Measurements from ENCODE around the gene ARL14EP.

ARL14EP gene

DNA sequence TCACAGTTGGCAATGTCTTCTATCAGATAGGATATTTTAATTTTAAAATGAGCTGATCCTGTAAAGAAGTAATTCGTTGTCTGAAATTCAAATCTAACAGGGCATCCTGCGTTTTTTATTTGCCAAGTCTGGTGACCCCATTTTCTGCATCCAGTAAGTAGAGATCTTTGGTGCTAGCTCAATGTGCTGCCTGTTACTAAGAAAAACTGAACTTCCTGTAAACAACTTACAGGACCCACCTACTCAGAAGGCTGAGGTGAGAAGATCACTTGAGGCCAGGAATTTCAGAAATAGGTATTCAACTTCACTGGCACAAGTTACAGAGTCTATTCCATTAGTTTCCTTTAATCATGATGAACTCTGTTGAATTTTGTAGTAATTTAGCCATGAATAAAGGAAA lies 4.0 kb downstream of the ARL14EP start:
- Histone ChIP-seq H3K79me2 (ENCODE audit: low read length) (peaks cover 75% of the 10 kb centered on the region), H3K4me2 (ENCODE audit: low read depth, low read length) (no peak overlapping the region), H3K9ac (ENCODE audit: low read length) (no peak overlapping the region), H2AFZ (ENCODE audit: low read length) (no peak overlapping the region), H3K9me3 (replicated peaks; ENCODE audit: insufficient read depth, low read length) (no peaks in the 10 kb centered on the region), H3K27me3 (replicated peaks; ENCODE audit: insufficient read depth, low read length) (no peaks in the 10 kb centered on the region), H3K4me3 (ENCODE audit: low read length) (no peak overlapping the region), H4K20me1 (ENCODE audit: insufficient read depth, low read length) (peaks cover 9% of the 10 kb centered on the region; the same call in 1 of the 2 replicates), H3K36me3 (replicated peaks; ENCODE audit: insufficient read depth, low read length) (peaks cover 7% of the 10 kb centered on the region), H3K4me1 (ENCODE audit: low read length) (peaks cover 24% of the 10 kb centered on the region), H3K9me2 (replicated peaks; ENCODE audit: insufficient read depth, low read length) (no peaks in the 10 kb centered on the region), H3K27ac (ENCODE audit: low read length) (no peak overlapping the region), H3F3A (ENCODE audit: insufficient read depth, low read length) (no peaks in the 10 kb centered on the region; the same call in 1 of the 2 replicates)
- TF ChIP-seq, protein P1, sequence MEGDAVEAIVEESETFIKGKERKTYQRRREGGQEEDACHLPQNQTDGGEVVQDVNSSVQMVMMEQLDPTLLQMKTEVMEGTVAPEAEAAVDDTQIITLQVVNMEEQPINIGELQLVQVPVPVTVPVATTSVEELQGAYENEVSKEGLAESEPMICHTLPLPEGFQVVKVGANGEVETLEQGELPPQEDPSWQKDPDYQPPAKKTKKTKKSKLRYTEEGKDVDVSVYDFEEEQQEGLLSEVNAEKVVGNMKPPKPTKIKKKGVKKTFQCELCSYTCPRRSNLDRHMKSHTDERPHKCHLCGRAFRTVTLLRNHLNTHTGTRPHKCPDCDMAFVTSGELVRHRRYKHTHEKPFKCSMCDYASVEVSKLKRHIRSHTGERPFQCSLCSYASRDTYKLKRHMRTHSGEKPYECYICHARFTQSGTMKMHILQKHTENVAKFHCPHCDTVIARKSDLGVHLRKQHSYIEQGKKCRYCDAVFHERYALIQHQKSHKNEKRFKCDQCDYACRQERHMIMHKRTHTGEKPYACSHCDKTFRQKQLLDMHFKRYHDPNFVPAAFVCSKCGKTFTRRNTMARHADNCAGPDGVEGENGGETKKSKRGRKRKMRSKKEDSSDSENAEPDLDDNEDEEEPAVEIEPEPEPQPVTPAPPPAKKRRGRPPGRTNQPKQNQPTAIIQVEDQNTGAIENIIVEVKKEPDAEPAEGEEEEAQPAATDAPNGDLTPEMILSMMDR (IDR thresholded peaks at IDR 0.05; ENCODE audit: low read length), result no peak
- no peak for TF ChIP-seq EZH2 (optimal IDR thresholded peaks at IDR 0.05; ENCODE audit: low read depth, low read length)
- TF ChIP-seq EZH2phosphoT487 (IDR thresholded peaks at IDR 0.05; ENCODE audit: low read length), result no peak
- no peak for DNase-seq

- no peak overlapping the region for H3K9ac ChIP-seq (ENCODE audit: low read length)
- H3K27ac ChIP-seq (ENCODE audit: low read length), result no peak overlapping the region
- H3K4me1 ChIP-seq (ENCODE audit: low read length), result peaks cover 17% of the 10 kb centered on the region
- H2AFZ ChIP-seq (ENCODE audit: low read length), result no peak overlapping the region
- H4K20me1 ChIP-seq (ENCODE audit: insufficient read depth, low read length), result peaks cover 9% of the 10 kb centered on the region; the same call in 1 of the 2 replicates
- H3K36me3 ChIP-seq (replicated peaks; ENCODE audit: insufficient read depth, low read length), result peaks cover 7% of the 10 kb centered on the region
- no peaks in the 10 kb centered on the region for H3K9me3 ChIP-seq (replicated peaks; ENCODE audit: insufficient read depth, low read length)
- H3K27me3 ChIP-seq (replicated peaks; ENCODE audit: insufficient read depth, low read length), result no peaks in the 10 kb centered on the region
- H3K79me2 ChIP-seq (ENCODE audit: low read length), result peaks cover 69% of the 10 kb centered on the region
- no peaks in the 10 kb centered on the region for H3K9me2 ChIP-seq (replicated peaks; ENCODE audit: insufficient read depth, low read length)
- no peaks in the 10 kb centered on the region for H3F3A ChIP-seq (ENCODE audit: insufficient read depth, low read length)
- DNase-seq, result no peak
- H3K4me3 ChIP-seq (ENCODE audit: low read length), result no peak overlapping the region
- TF ChIP-seq, protein P1 (IDR thresholded peaks at IDR 0.05; ENCODE audit: low read length), result no peak
- no peak for TF ChIP-seq EZH2 (optimal IDR thresholded peaks at IDR 0.05; ENCODE audit: low read depth, low read length)
- no peak overlapping the region for H3K4me2 ChIP-seq (ENCODE audit: low read depth, low read length)
Measured at GRCh38 chr11:30328681-30329080, 5.8 kb downstream of the ARL14EP start.

GRCh38 chr11:30329150-30329940 lies 6.4 kb downstream of the ARL14EP start:
- TF ChIP-seq, protein P1 (IDR thresholded peaks at IDR 0.05; ENCODE audit: low read length), result no peak
- TF ChIP-seq EZH2phosphoT487 (IDR thresholded peaks at IDR 0.05; ENCODE audit: low read length), result no peak
- no peak for TF ChIP-seq EZH2 (optimal IDR thresholded peaks at IDR 0.05; ENCODE audit: low read depth, low read length)
- Histone ChIP-seq H4K20me1 (ENCODE audit: insufficient read depth, low read length) (peaks cover 9% of the 10 kb centered on the region; the same call in 1 of the 2 replicates), H3K36me3 (replicated peaks; ENCODE audit: insufficient read depth, low read length) (peaks cover 7% of the 10 kb centered on the region), H3K9ac (ENCODE audit: low read length) (no peak overlapping the region), H3K9me2 (replicated peaks; ENCODE audit: insufficient read depth, low read length) (no peaks in the 10 kb centered on the region), H3K4me2 (ENCODE audit: low read depth, low read length) (no peak overlapping the region), H3K4me1 (ENCODE audit: low read length) (peaks cover 14% of the 10 kb centered on the region), H3K9me3 (replicated peaks; ENCODE audit: insufficient read depth, low read length) (no peaks in the 10 kb centered on the region), H2AFZ (ENCODE audit: low read length) (no peak overlapping the region), H3K79me2 (ENCODE audit: low read length) (peaks cover 62% of the 10 kb centered on the region), H3K4me3 (ENCODE audit: low read length) (no peak overlapping the region), H3K27me3 (replicated peaks; ENCODE audit: insufficient read depth, low read length) (no peaks in the 10 kb centered on the region), H3K27ac (ENCODE audit: low read length) (no peak overlapping the region), H3F3A (ENCODE audit: insufficient read depth, low read length) (no peaks in the 10 kb centered on the region)
- DNase-seq, result no peak

Measured in MM.1S (cell line).